SK-N-SH (cell line): ENCODE data around the gene RBP3. TPM values are rescaled to one million over a fixed set of nuclear protein-coding genes. Genes with fewer than 3 reads are reported as not detected.

Source experiments
- CTCF ChIA-PET: fragments of 300-600, 350-600 bp; formaldehyde crosslinking; extraction: SDS; loops from one replicate; lab custom pipeline; 2021; lab: Yijun Ruan, JAX
- POLR2A ChIA-PET: fragments of 350-600 bp; sonication (Branson Sonifier 250); formaldehyde crosslinking; extraction: SDS; loops from one replicate; lab custom pipeline; 2020; ENCODE audit warnings: antibody characterized with exemption, inconsistent platforms; lab: Yijun Ruan, JAX
- DNase-seq: peaks from one replicate; pipeline ENCODE4 v3.0.0; 2012
- H2AFZ ChIP-seq: fragments of 200-600 bp; sonication (generic); 2 replicates; pipeline ENCODE4 v1.8.1; 2016; ENCODE audit warnings: antibody characterized with exemption, mild to moderate bottlenecking, low read depth
- H3F3A ChIP-seq: fragments of 200-600 bp; sonication (generic); replicated peaks from 2 replicates; pipeline ENCODE3; 2016; ENCODE audit warnings: antibody characterized with exemption, mild to moderate bottlenecking; ENCODE audit not compliant: insufficient read depth
- H3K27ac ChIP-seq, 2 experiments: fragments of 200-500 bp in 1 of 2; fragments of 200-600 bp in 1 of 2; sonication (Bioruptor generic) in 1 of 2; sonication (generic), shearing (Covaris generic) in 1 of 2; 2 replicates each; pipeline versions ENCODE4 v1.5.1 to v1.6.1; 2014 to 2016; ENCODE audit warnings: low read depth in 2 of 2, inconsistent platforms in 1 of 2, low read length in 1 of 2, mild to moderate bottlenecking in 1 of 2, mixed read lengths in 1 of 2
- H3K27me3 ChIP-seq: fragments of 200-600 bp; sonication (generic), shearing (Covaris generic); 2 replicates; pipeline ENCODE4 v1.6.1; 2016; ENCODE audit warnings: mixed run types; ENCODE audit not compliant: insufficient read depth
- H3K36me3 ChIP-seq, 2 experiments: fragments of 200-500 bp in 1 of 2; fragments of 200-600 bp in 1 of 2; sonication (Bioruptor generic) in 1 of 2; sonication (generic) in 1 of 2; replicated peaks in 1 of 2; 2 replicates each; pipeline versions ENCODE3 to v1.5.1; 2014 to 2016; ENCODE audit warnings: low read length in 1 of 2, mild to moderate bottlenecking in 1 of 2; ENCODE audit not compliant: insufficient read depth in 2 of 2, control insufficient read depth in 1 of 2
- H3K4me1 ChIP-seq, 2 experiments: fragments of 200-500 bp in 1 of 2; fragments of 200-600 bp in 1 of 2; sonication (Bioruptor generic) in 1 of 2; sonication (generic), shearing (Covaris generic) in 1 of 2; 2 replicates each; pipeline versions ENCODE4 v1.5.1 to v1.6.1; 2014 to 2016; ENCODE audit warnings: low read depth in 1 of 2, low read length in 1 of 2, mixed run types in 1 of 2; ENCODE audit not compliant: insufficient read depth in 2 of 2, control insufficient read depth in 1 of 2
- H3K4me2 ChIP-seq: fragments of 200-600 bp; sonication (generic), shearing (Covaris generic); 2 replicates; pipeline ENCODE4 v1.6.1; 2017; ENCODE audit warnings: mixed run types
- H3K4me3 ChIP-seq, 2 experiments: fragments of 200-500 bp in 1 of 2; fragments of 200-600 bp in 1 of 2; sonication (Bioruptor generic) in 1 of 2; sonication (generic), shearing (Covaris generic) in 1 of 2; 2 replicates each; pipeline versions ENCODE4 v1.5.1 to v1.8.1; 2014 to 2016; ENCODE audit warnings: low read depth in 2 of 2, inconsistent platforms in 1 of 2, low read length in 1 of 2, mild to moderate bottlenecking in 1 of 2, mixed read lengths in 1 of 2, moderate library complexity in 1 of 2
- H3K79me2 ChIP-seq: fragments of 200-600 bp; sonication (generic); 2 replicates; pipeline ENCODE4 v1.8.1; 2017; ENCODE audit warnings: mild to moderate bottlenecking; ENCODE audit not compliant: insufficient read depth
- H3K9ac ChIP-seq: fragments of 200-600 bp; sonication (generic); 2 replicates; pipeline ENCODE4 v1.6.1; 2017; ENCODE audit warnings: mixed run types
- H3K9me2 ChIP-seq: fragments of 200-600 bp; sonication (generic); 2 replicates; pipeline ENCODE4 v1.6.1; 2017; ENCODE audit warnings: mixed run types
- H3K9me3 ChIP-seq: fragments of 200-600 bp; sonication (generic); 2 replicates; pipeline ENCODE4 v1.6.1; 2017; ENCODE audit warnings: mixed run types, mild to moderate bottlenecking, moderate library complexity
- H4K20me1 ChIP-seq: fragments of 200-600 bp; sonication (generic); 2 replicates; pipeline ENCODE4 v1.6.1; 2017; ENCODE audit warnings: mild to moderate bottlenecking, mixed run types; ENCODE audit not compliant: insufficient read depth
- CTCF ChIP-seq: fragments of 200-600 bp; sonication (generic); IDR thresholded peaks from 2 replicates; pipeline ENCODE4 v1.6.1; 2017; ENCODE audit warnings: antibody characterized with exemption, mild to moderate bottlenecking, moderate library complexity
- EP300 ChIP-seq, 2 experiments: IDR thresholded peaks; 2 replicates each; pipeline versions ENCODE4 v1.4.0 to v1.6.1; 2012; ENCODE audit warnings: borderline replicate concordance in 1 of 2, low read depth in 1 of 2, low read length in 1 of 2
- FOXJ3 ChIP-seq: sonication (generic); formaldehyde crosslinking; IDR thresholded peaks from 2 replicates; pipeline ENCODE4 v1.5.1; 2020; ENCODE audit warnings: mild to moderate bottlenecking, missing genetic modification reagents
- FOXM1 ChIP-seq: IDR thresholded peaks from 2 replicates; pipeline ENCODE4 v1.4.0; 2012; ENCODE audit warnings: low read depth, mild to moderate bottlenecking
- GABPA ChIP-seq: IDR thresholded peaks from 2 replicates; pipeline ENCODE4 v1.4.0; 2012; ENCODE audit warnings: low read depth, mild to moderate bottlenecking
- GATA2 ChIP-seq: sonication (generic); formaldehyde crosslinking; IDR thresholded peaks from 2 replicates; pipeline ENCODE4 v1.5.0; 2020; ENCODE audit warnings: mild to moderate bottlenecking, missing genetic modification reagents
- MXI1 ChIP-seq: IDR thresholded peaks from 2 replicates; pipeline ENCODE4 v1.6.1; 2012; ENCODE audit warnings: mild to moderate bottlenecking, low read depth, low read length, improper control_type of control experiment
- NFIC ChIP-seq: IDR thresholded peaks from 2 replicates; pipeline ENCODE4 v1.4.0; 2012; ENCODE audit warnings: borderline replicate concordance
- NRF1 ChIP-seq: IDR thresholded peaks from 2 replicates; pipeline ENCODE4 v1.6.1; 2012; ENCODE audit warnings: low read depth, mild to moderate bottlenecking, low read length
- PBX3 ChIP-seq: IDR thresholded peaks from 2 replicates; pipeline ENCODE4; 2012
- POLR2AphosphoS5 ChIP-seq: IDR thresholded peaks from 2 replicates; pipeline ENCODE4 v1.6.1; 2012; ENCODE audit warnings: low read depth, low read length
- RAD21 ChIP-seq: IDR thresholded peaks from 2 replicates; pipeline ENCODE4 v1.6.1; 2012; ENCODE audit warnings: mild to moderate bottlenecking, low read length
- RCOR1 ChIP-seq: fragments of 150-350 bp; IDR thresholded peaks from 2 replicates; pipeline ENCODE4 v1.6.1; 2017; ENCODE audit warnings: antibody characterized with exemption, low read length
- RFX5 ChIP-seq: IDR thresholded peaks from 2 replicates; pipeline ENCODE4 v1.6.1; 2012; ENCODE audit warnings: mild to moderate bottlenecking, improper control_type of control experiment, low read length
- TEAD4 ChIP-seq: IDR thresholded peaks from 2 replicates; pipeline ENCODE4 v1.4.0; 2012; ENCODE audit warnings: mild to moderate bottlenecking, borderline replicate concordance; ENCODE audit not compliant: insufficient read depth
- USF1 ChIP-seq: IDR thresholded peaks from 2 replicates; pipeline ENCODE4 v1.4.0; 2012; ENCODE audit warnings: low read depth, borderline replicate concordance
- USF2 ChIP-seq: fragments of 150-350 bp; IDR thresholded peaks from 2 replicates; pipeline ENCODE4 v1.6.1; 2017; ENCODE audit warnings: antibody characterized with exemption, low read length, low read depth, borderline replicate concordance
- YY1 ChIP-seq: IDR thresholded peaks from 2 replicates; pipeline ENCODE4 v1.4.0; 2012; ENCODE audit warnings: low read depth, mild to moderate bottlenecking
- ZBTB33 ChIP-seq: IDR thresholded peaks from 2 replicates; pipeline ENCODE4 v1.4.0; 2012; ENCODE audit warnings: low read depth, borderline replicate concordance
- WGBS: methylation state at CpG from one replicate; pipeline ENCODE4 v1.1.6; 2017; ENCODE audit warnings: low lambda C conversion rate; 5-methylcytosine and 5-hydroxymethylcytosine counted together
- polyA plus RNA-seq, 3 experiments: library from polyadenylated mRNA; depleted of rRNA; stranded (reverse); fragments of >200 nt; gene quantifications; 2 replicates each; pipeline ENCODE4 v1.2.3, GENCODE V29; 2012

Gene RBP3
- polyA plus RNA-seq, 1 of the 3 experiments (the other 2 are of a cell fraction), result not detected

- no peak for DNase-seq
Observed at GRCh38 chr10:47405857-47406547, 57.8 kb downstream of the RBP3 start.

GRCh38 chr10:47406548-47406869 lies 58.3 kb downstream of the RBP3 start:
- no peaks in the 10 kb centered on the region for H3F3A ChIP-seq
- H3K79me2 ChIP-seq, result no peaks in the 10 kb centered on the region
- peaks cover 10 to 33% of the 10 kb centered on the region in 2 experiments; a peak in 3 of 4 replicates for H3K4me1 ChIP-seq
- no peak overlapping the region for H3K27ac ChIP-seq
- H4K20me1 ChIP-seq, result no peaks in the 10 kb centered on the region
- no peak overlapping the region for H3K9ac ChIP-seq
- no peak for DNase-seq
- no peaks in the 10 kb centered on the region for H3K9me2 ChIP-seq
- H3K4me3 ChIP-seq, result no peak overlapping the region
- CTCF ChIA-PET, result no interaction called here
- H3K9me3 ChIP-seq, result no peaks in the 10 kb centered on the region
- H2AFZ ChIP-seq, result no peak overlapping the region
- no peaks in the 10 kb centered on the region for H3K27me3 ChIP-seq
- POLR2A ChIA-PET, result no interaction called here
- no peaks in the 10 kb centered on the region for H3K36me3 ChIP-seq
- WGBS, result 93% methylated on average over 4 of the region's 4 CpGs
- H3K4me2 ChIP-seq, result no peak overlapping the region; the same call in 1 of the 2 replicates
- TF ChIP-seq CTCF (no peak), ZBTB33 (no peak), RCOR1 (no peak), FOXJ3 (CRISPR knock-in tag) (no peak), YY1 (no peak), RAD21 (no peak), TEAD4 (no peak), GATA2 (no peak), FOXM1 (no peak), USF1 (no peak)

More at GRCh38 chr10:47405857-47406547, 57.8 kb downstream of the RBP3 start:
- H2AFZ ChIP-seq, result no peak overlapping the region
- H3K27me3 ChIP-seq, result no peaks in the 10 kb centered on the region
- H3K27ac ChIP-seq, result no peak overlapping the region
- no peak overlapping the region; the same call in 1 of the 2 replicates for H3K4me2 ChIP-seq
- POLR2A ChIA-PET, result no interaction called here
- no peaks in the 10 kb centered on the region for H3K9me2 ChIP-seq
- no peaks in the 10 kb centered on the region for H3K36me3 ChIP-seq
- H4K20me1 ChIP-seq, result no peaks in the 10 kb centered on the region
- H3F3A ChIP-seq, result no peaks in the 10 kb centered on the region
- H3K9ac ChIP-seq, result no peak overlapping the region
- no peaks in the 10 kb centered on the region for H3K9me3 ChIP-seq
- H3K4me3 ChIP-seq, result no peak overlapping the region
- no peaks in the 10 kb centered on the region for H3K79me2 ChIP-seq
- CTCF ChIA-PET, result no interaction called here
- peaks cover 10 to 33% of the 10 kb centered on the region in 2 experiments; a peak in 3 of 4 replicates for H3K4me1 ChIP-seq
- WGBS, result 92% methylated on average over 11 of the region's 11 CpGs
- TF ChIP-seq FOXJ3 (CRISPR knock-in tag) (no peak), NFIC (no peak), USF1 (no peak), MXI1 (no peak), NRF1 (no peak), GABPA (no peak), EP300 (IDR thresholded peaks at IDR 0.05; ENCODE audit: borderline replicate concordance in 1 of 2, low read depth in 1 of 2, low read length in 1 of 2) (no peak), RFX5 (no peak), POLR2AphosphoS5 (no peak), USF2 (no peak), PBX3 (no peak)
